Stimulated activated CD8-positive, alpha-beta memory T cell treated with anti-CD3 and anti-CD28 coated beads, Interleukin-4, amount 100 ng/mL, for 4 hours (primary cell): ENCODE results near the gene ZNF865.

Experiments used
- DNase-seq, 2 donors: peaks; one replicate each; pipeline ENCODE4 v3.0.0-alpha.2; 2020; ENCODE audit warnings: low read depth in 2 of 2, low spot score in 1 of 2

ZNF865 gene

DNA sequence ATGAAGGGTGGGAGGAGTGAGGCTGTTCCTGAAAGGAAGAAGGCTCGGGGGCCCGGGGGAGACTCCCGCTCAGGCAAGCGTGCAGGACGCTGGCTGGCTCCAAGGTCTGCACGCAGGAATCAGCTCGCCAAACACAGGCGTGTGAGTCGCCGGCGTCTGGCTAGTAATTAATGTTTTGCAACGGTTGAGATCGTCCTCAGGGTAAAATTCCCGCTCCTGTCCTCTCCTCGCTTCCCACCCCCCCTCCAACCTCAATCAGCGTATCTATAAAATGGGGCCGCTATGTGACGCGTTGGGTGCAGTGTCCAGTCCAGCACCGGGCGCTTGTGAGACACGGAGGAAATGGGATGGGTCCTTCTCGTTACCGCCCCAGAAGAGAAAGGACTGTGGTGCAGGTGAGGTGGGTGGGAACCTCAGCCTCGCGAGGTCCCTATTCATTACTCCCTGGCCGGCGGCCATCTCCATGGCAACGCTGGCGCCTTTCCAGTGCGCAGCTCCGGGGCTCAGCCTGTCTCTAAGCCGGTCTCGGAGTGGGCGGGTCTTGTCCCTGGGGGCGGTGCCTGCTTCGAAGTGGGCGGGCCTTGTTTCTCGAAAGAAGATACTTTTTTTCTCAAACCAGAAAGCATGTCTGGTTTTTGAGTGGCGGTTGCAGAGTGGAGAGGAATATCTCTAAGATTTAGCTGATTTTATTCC is 18.3 kb upstream of the ZNF865 start:
- DNase-seq: peak; percentile 81 to 85

- no peak for DNase-seq
These were observed 16.7 kb upstream of the ZNF865 start for GRCh38 chr19:55588738-55589137.

DNA sequence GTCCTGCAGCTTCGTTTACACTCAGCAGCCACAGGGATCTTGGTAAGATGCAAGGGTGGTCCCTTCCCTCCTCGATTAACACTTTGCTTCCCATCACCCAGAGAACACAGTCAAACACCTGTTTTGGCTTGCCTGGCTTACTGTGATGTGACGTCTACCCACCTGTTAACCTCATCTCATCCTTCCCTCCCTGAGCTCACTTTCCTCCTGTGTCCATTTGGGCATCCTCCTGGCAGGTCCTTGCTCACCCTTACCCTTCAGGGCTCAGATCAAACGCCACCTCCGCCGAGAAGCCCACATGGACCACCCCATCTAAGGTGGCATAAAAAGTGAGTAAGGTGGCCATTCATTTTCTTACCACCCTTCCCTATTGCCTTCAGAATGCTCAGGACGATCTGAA is 15.3 kb upstream of the ZNF865 start:
- no peak for DNase-seq

- no peak for DNase-seq
These were observed 14.8 kb upstream of the ZNF865 start for GRCh38 chr19:55590617-55591016.

GRCh38 chr19:55591555-55591954 is 13.9 kb upstream of the ZNF865 start:
- no peak for DNase-seq

DNA sequence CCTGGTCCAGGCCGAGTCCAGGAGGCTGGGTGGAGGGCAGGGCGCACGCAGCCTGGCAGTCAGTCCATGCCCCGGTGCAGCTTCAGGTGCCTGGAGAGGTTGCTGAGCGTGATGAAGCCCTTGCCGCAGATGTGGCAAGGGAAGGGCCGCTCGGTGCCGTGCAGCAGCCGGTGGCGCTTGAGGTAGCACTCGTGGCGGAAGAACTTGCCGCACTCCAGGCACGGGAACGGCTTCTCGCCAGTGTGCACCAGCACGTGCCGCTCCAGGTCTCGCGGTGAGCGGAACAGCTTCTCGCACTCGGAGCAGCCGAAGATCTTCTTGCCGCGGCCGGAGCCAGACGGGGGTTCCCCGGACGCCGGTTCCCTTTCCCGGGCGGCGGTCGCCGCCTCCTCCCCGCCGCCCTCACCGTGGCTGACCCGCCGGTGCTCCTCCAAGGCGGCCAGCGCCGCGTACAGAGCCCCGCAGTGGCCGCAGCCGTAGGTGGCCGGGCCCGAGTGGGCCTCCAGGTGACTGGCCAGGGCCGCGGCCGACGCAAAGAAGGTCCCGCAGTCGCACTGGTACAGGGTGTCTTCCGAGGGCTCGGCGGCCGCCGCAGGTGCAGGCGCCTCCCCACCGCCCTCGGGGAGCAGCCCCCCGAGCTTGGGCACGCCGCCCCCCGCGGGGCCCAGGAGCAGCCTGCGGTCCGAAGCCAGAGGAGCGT is 12.9 kb upstream of the ZNF865 start:
- DNase-seq: no peak

GRCh38 chr19:55593096-55593772 is 12.2 kb upstream of the ZNF865 start:
- no peak for DNase-seq

GRCh38 chr19:55594996-55595545 is 10.4 kb upstream of the ZNF865 start:
- no peak for DNase-seq

DNA sequence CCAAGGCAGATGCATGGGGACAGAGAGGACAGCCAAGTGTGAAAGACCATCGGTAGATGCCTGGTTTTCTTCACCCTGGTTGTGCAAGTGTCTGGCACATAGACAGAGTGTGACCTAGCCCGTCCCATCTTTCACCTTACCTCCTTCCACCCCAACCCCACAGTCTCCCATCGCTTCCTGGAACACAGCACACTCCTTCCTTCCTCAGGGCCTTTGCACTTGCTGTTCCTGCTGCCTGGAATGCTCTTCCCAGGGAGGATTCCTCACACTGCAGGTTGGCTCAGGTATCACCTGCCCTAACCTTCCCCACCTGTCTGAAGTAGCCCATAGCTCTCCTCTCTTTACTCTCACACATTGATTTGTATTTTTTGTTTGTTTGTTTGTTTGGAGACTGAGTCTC is 9.1 kb upstream of the ZNF865 start:
- DNase-seq: no peak

GRCh38 chr19:55597501-55597921 is 7.9 kb upstream of the ZNF865 start:
- no peak for DNase-seq

- no peak for DNase-seq
These were observed 7.4 kb upstream of the ZNF865 start for GRCh38 chr19:55598034-55598433.

- peak; percentile 80 for DNase-seq
These were observed 6.6 kb upstream of the ZNF865 start for GRCh38 chr19:55598719-55599467.

- peak; percentile 89 to 92 for DNase-seq
These were observed 6.0 kb upstream of the ZNF865 start, which contains the start of gene FIZ1 for GRCh38 chr19:55599468-55599841. TSS of gene FIZ1 (minus strand) at chr19:55599517. CDS start at chr19:55597865, 1,652 bp downstream.

- peak; percentile 54 to 68 for DNase-seq
These were observed 5.4 kb upstream of the ZNF865 start, which contains the start of gene ZNF524 for GRCh38 chr19:55599842-55600661. TSS of gene ZNF524 (plus strand) at chr19:55600288. CDS start at chr19:55602113, 1,825 bp downstream.

GRCh38 chr19:55600662-55601028 is 4.8 kb upstream of the ZNF865 start:
- no peak for DNase-seq

- no peak for DNase-seq
These were observed 4.4 kb upstream of the ZNF865 start for GRCh38 chr19:55601084-55601483.

GRCh38 chr19:55602104-55603001 is 3.1 kb upstream of the ZNF865 start:
- no peak for DNase-seq

GRCh38 chr19:55603115-55603514 is 2.3 kb upstream of the ZNF865 start:
- no peak for DNase-seq

GRCh38 chr19:55603581-55604292 is 1.7 kb upstream of the ZNF865 start:
- no peak for DNase-seq
